Keratinocyte (primary cell): Measurements from ENCODE around the gene RASSF1.

Experiments
- EZH2 ChIP-seq: IDR thresholded peaks from one replicate; pipeline ENCODE4 v1.6.1; 2012; ENCODE audit warnings: inconsistent platforms, mild to moderate bottlenecking, low read length, moderate library complexity
- TF ChIP-seq, protein P1 (sequence below), 3 experiments: IDR thresholded peaks in 1 of 3; conservative IDR thresholded peaks in 1 of 3; optimal IDR thresholded peaks in 1 of 3; 2 replicates in 2 of 3; 3 replicates in 1 of 3; pipeline versions ENCODE3 to v1.5.1; 2011; ENCODE audit warnings: low read length in 3 of 3, mild to moderate bottlenecking in 3 of 3, moderate library complexity in 2 of 3, control low read depth in 1 of 3, inconsistent platforms in 1 of 3; ENCODE audit not compliant: insufficient read depth in 2 of 3; ENCODE audit errors: extremely low read depth in 1 of 3

DNA sequence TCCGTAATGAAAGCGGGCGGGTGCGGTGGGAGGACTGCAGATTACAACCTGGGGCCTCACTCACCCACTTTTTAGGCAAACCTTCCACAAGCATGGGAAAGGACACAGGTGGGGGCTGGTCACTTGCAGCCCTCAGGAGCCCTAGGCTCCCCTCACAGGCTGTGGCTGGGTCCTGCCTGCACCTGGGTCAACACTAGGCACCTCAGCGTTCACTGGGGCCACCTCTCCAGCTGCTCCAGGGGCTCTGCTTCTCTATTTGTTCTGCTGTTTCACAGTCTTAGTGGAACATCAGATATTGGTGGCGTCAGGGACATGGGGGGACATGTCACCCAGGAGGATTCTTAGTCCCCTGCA lies 48.8 kb upstream of the RASSF1 start:
- TF ChIP-seq, protein P1, sequence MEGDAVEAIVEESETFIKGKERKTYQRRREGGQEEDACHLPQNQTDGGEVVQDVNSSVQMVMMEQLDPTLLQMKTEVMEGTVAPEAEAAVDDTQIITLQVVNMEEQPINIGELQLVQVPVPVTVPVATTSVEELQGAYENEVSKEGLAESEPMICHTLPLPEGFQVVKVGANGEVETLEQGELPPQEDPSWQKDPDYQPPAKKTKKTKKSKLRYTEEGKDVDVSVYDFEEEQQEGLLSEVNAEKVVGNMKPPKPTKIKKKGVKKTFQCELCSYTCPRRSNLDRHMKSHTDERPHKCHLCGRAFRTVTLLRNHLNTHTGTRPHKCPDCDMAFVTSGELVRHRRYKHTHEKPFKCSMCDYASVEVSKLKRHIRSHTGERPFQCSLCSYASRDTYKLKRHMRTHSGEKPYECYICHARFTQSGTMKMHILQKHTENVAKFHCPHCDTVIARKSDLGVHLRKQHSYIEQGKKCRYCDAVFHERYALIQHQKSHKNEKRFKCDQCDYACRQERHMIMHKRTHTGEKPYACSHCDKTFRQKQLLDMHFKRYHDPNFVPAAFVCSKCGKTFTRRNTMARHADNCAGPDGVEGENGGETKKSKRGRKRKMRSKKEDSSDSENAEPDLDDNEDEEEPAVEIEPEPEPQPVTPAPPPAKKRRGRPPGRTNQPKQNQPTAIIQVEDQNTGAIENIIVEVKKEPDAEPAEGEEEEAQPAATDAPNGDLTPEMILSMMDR (optimal IDR thresholded peaks at IDR 0.05 in 1 of 3, IDR thresholded peaks at IDR 0.05 in 1 of 3, conservative IDR thresholded peaks at IDR 0.05 in 1 of 3; ENCODE audit: extremely low read depth in 1 of 3, insufficient read depth in 2 of 3, low read length in 3 of 3) = no peak
- no peak for TF ChIP-seq EZH2
